HepG2 (cell line): ENCODE results near the gene PTPDC1. TPM values are rescaled to one million over a fixed set of nuclear protein-coding genes. Genes with fewer than 3 reads are reported as not detected.
A peak's percentile ranks its signal among the peaks of the same experiment; 100 is the strongest.

Experiments used
- ATAC-seq: fragments of 200-7000 bp; cut with Tn5 transposase; 3 replicates; pipeline ENCODE4 v1.9.1; 2020; ENCODE audit warnings: mild to moderate bottlenecking, moderate library complexity
- Bru-seq: library from RNA; stranded (reverse); fragments of 400-500 nt; gene quantifications from one replicate; lab custom pipeline; 2021; lab: Mats Ljungman, UMichigan
- BruChase-seq, 2 experiments: library from RNA; stranded (reverse); fragments of 400-500 nt; gene quantifications; one replicate each; lab custom pipeline; 2021; lab: Mats Ljungman, UMichigan
- BruUV-seq: library from RNA; stranded (reverse); fragments of 400-500 nt; replicated peaks from 2 replicates; lab custom pipeline; 2021; lab: Mats Ljungman, UMichigan
- CTCF ChIA-PET: fragments of 300-600 bp; formaldehyde crosslinking; extraction: SDS; loops from one replicate; lab custom pipeline; 2021; ENCODE audit warnings: low total read pairs, inconsistent platforms, low intra/inter-chr PET ratio; lab: Yijun Ruan, JAX
- POLR2A ChIA-PET: fragments of 350-600 bp; sonication (Branson Sonifier 250); formaldehyde crosslinking; loops from one replicate; lab custom pipeline; 2020; ENCODE audit warnings: antibody characterized with exemption, inconsistent platforms; lab: Yijun Ruan, JAX
- DNase-seq: peaks from one replicate; pipeline ENCODE4 v3.0.0-alpha.2; 2015; ENCODE audit warnings: low spot score
- FAIRE-seq: peaks from 3 replicates; lab custom pipeline; 2011; peaks lifted over from hg19 to GRCh38; lab: Jason Lieb, UNC
- H2AFZ ChIP-seq: one replicate; pipeline ENCODE4 v1.6.1; 2011; ENCODE audit warnings: low read length, inconsistent platforms
- H3K27ac ChIP-seq: fragments of 300-600 bp; 3 replicates; pipeline ENCODE4 v1.8.0; 2011; ENCODE audit warnings: mixed run types, mild to moderate bottlenecking, mixed read lengths, low read length, inconsistent platforms; ENCODE audit not compliant: insufficient read depth; ENCODE audit errors: extremely low read length
- H3K27me3 ChIP-seq, 2 experiments: fragments of 200-600 bp in 1 of 2; 2 replicates in 1 of 2; 3 replicates in 1 of 2; pipeline versions ENCODE4 v1.6.0 to v1.8.0; 2011; ENCODE audit warnings: low read length in 2 of 2, mild to moderate bottlenecking in 2 of 2, moderate library complexity in 2 of 2, inconsistent platforms in 1 of 2; ENCODE audit not compliant: insufficient read depth in 2 of 2, control insufficient read depth in 1 of 2
- H3K36me3 ChIP-seq, 2 experiments: fragments of 200-600 bp in 1 of 2; replicated peaks in 1 of 2; 2 replicates in 1 of 2; 3 replicates in 1 of 2; pipeline versions ENCODE4 v1.5.1 to v1.8.0; 2011; ENCODE audit warnings: low read length in 2 of 2, inconsistent platforms in 1 of 2; ENCODE audit not compliant: insufficient read depth in 2 of 2, control insufficient read depth in 1 of 2
- H3K4me1 ChIP-seq: 2 replicates; pipeline ENCODE4 v1.5.1; 2012; ENCODE audit warnings: low read length, inconsistent platforms; ENCODE audit not compliant: insufficient read depth
- H3K4me2 ChIP-seq: 2 replicates; pipeline ENCODE4 v1.6.0; 2011; ENCODE audit warnings: low read depth, low read length, inconsistent platforms
- H3K4me3 ChIP-seq, 3 experiments: fragments of 200-600 bp in 1 of 3; sonication (generic), shearing (Covaris generic) in 1 of 3; replicated peaks in 1 of 3; 2 replicates each; pipeline ENCODE4 v1.5.1; 2011 to 2016; ENCODE audit warnings: low read length in 3 of 3, inconsistent platforms in 2 of 3, low read depth in 2 of 3, mild to moderate bottlenecking in 2 of 3, control low read depth in 1 of 3, mixed read lengths in 1 of 3; ENCODE audit not compliant: insufficient read depth in 1 of 3
- H3K79me2 ChIP-seq: one replicate; pipeline ENCODE4 v1.6.1; 2011; ENCODE audit warnings: low read length, inconsistent platforms; ENCODE audit not compliant: insufficient read depth
- H3K9ac ChIP-seq: 2 replicates; pipeline ENCODE4 v1.6.0; 2011; ENCODE audit warnings: mild to moderate bottlenecking, low read depth, low read length, inconsistent platforms; ENCODE audit not compliant: insufficient read depth
- H3K9me3 ChIP-seq: 2 replicates; pipeline ENCODE4 v1.5.1; 2012; ENCODE audit warnings: mild to moderate bottlenecking, low read length
- H4K20me1 ChIP-seq: 2 replicates; pipeline ENCODE4 v1.6.0; 2011; ENCODE audit warnings: inconsistent platforms, mild to moderate bottlenecking, low read length, moderate library complexity; ENCODE audit not compliant: insufficient read depth
- ATF4 ChIP-seq, 2 experiments: fragments of 450-650 bp in 1 of 2; sonication (generic) in 1 of 2; formaldehyde crosslinking; IDR thresholded peaks; 2 replicates each; pipeline versions ENCODE4 v1.5.0 to v1.8.0; 2020 to 2022; ENCODE audit warnings: mild to moderate bottlenecking in 1 of 2, missing genetic modification reagents in 1 of 2
- CEBPB ChIP-seq: IDR thresholded peaks from 2 replicates; pipeline ENCODE4 v1.6.1; 2011; ENCODE audit warnings: low read depth, low read length, improper control_type of control experiment, borderline replicate concordance
- GABPB1 ChIP-seq: IDR thresholded peaks from 2 replicates; pipeline ENCODE4 v1.6.1; 2016; ENCODE audit warnings: mild to moderate bottlenecking, missing genetic modification reagents, moderate library complexity, missing compliant biosample characterization
- HNRNPH1 ChIP-seq: fragments of 200-400 bp; formaldehyde crosslinking; optimal IDR thresholded peaks from 2 replicates; pipeline ENCODE3; 2017; ENCODE audit warnings: mild to moderate bottlenecking, low read depth, low read length
- RFX1 ChIP-seq: fragments of 450-650 bp; IDR thresholded peaks from 2 replicates; pipeline ENCODE4 v1.6.1; 2017
- RFX3 ChIP-seq: IDR thresholded peaks from 2 replicates; pipeline ENCODE4 v1.6.1; 2016; ENCODE audit warnings: missing biosample characterization, missing genetic modification reagents
- ZBTB33 ChIP-seq: sonication (generic); formaldehyde crosslinking; IDR thresholded peaks from 2 replicates; pipeline ENCODE4 v1.4.0; 2020; ENCODE audit warnings: missing genetic modification reagents
- ZNF138 ChIP-seq: sonication (generic); formaldehyde crosslinking; IDR thresholded peaks from 2 replicates; pipeline ENCODE4 v1.5.0; 2020; ENCODE audit warnings: mild to moderate bottlenecking, low read depth, missing genetic modification reagents
- WGBS: methylation state at CpG from one replicate; pipeline ENCODE4 v1.1.6; 2017; ENCODE audit warnings: low lambda C conversion rate; 5-methylcytosine and 5-hydroxymethylcytosine counted together
- in situ Hi-C: cut with HindIII; loops from 2 replicates; pipeline ENCODE4 v1.10.0; 2017; ENCODE audit warnings: low pct_unique_long_range_greater_than_20kb; ENCODE audit not compliant: extremely low pct_ligation_motif_present
- intact Hi-C: fragments of 100-400 bp; cut with micrococcal nuclease; formaldehyde crosslinking; loops from one replicate; pipeline ENCODE4 v1.10.0; 2022; ENCODE audit not compliant: unreplicated experiment
- long read RNA-seq, 2 experiments: library from RNA in 1 of 2; library from polyadenylated mRNA in 1 of 2; stranded (forward) in 1 of 2; unstranded in 1 of 2; transcript quantifications; one replicate each; pipeline ENCODE4 v2.0.0, GENCODE V29; 2019 to 2022
- polyA minus RNA-seq, 3 experiments: library from RNA; depleted of rRNA, polyadenylated mRNA; stranded (reverse); fragments of >200 nt; gene quantifications; 2 replicates each; pipeline ENCODE4 v1.2.3, GENCODE V29; 2011; ENCODE audit warnings: low replicate concordance in 1 of 3
- polyA plus RNA-seq, 8 experiments: library from polyadenylated mRNA; depleted of rRNA in 3 of 8; stranded (reverse) in 7 of 8; unstranded in 1 of 8; fragments of >200 nt; fragmentation: Illumina TruSeq in 4 of 8; extraction: Trizol in 4 of 8; gene quantifications; 2 replicates each; pipeline versions ENCODE4 v1.2.1 to v1.2.3, GENCODE V29; 2011 to 2016; ENCODE audit warnings: low read depth in 4 of 8, missing spikeins in 1 of 8, mixed read lengths in 1 of 8; ENCODE audit not compliant: insufficient read depth in 1 of 8
- total RNA-seq, 5 experiments: library from RNA; depleted of rRNA; stranded (reverse); fragments of >200 nt; fragmentation: Illumina TruSeq; extraction: Trizol; gene quantifications; 2 replicates each; pipeline ENCODE4 v1.2.3, GENCODE V29; 2016; ENCODE audit warnings: low read depth in 1 of 5

The PTPDC1 gene
- total RNA-seq (2016; rRNA removed; fragmentation: Illumina TruSeq; extraction: Trizol), result 5.2 and 6.1 TPM in 2 replicates
- 2.1 and 2.6 TPM in 2 replicates for total RNA-seq (2016; cell fraction: cytosol; rRNA removed; fragmentation: Illumina TruSeq; extraction: Trizol; ENCODE audit: low read depth)
- total RNA-seq (2016; cell fraction: insoluble cytoplasmic fraction; rRNA removed; fragmentation: Illumina TruSeq; extraction: Trizol), result 4.5 and 6.2 TPM in 2 replicates
- 4.3 and 4.6 TPM in 2 replicates for total RNA-seq (2016; cell fraction: membrane; rRNA removed; fragmentation: Illumina TruSeq; extraction: Trizol)
- 14.0 and 15.5 TPM in 2 replicates for total RNA-seq (2016; cell fraction: nucleus; rRNA removed; fragmentation: Illumina TruSeq; extraction: Trizol)
- 6.9 and 8.6 TPM in 2 replicates for polyA plus RNA-seq (2011; rRNA removed)
- polyA plus RNA-seq (2011; cell fraction: cytosol; rRNA removed), result 2.7 and 3.2 TPM in 2 replicates
- polyA plus RNA-seq (2011; cell fraction: nucleus; rRNA removed), result 18.2 and 19.4 TPM in 2 replicates
- 3.9 and 4.0 TPM in 2 replicates for polyA plus RNA-seq (2012)
- 0.62 and 0.63 TPM in 2 replicates for polyA plus RNA-seq (2016; cell fraction: cytosol; fragmentation: Illumina TruSeq; extraction: Trizol; ENCODE audit: low read depth)
- 3.2 and 3.6 TPM in 2 replicates for polyA plus RNA-seq (2016; cell fraction: insoluble cytoplasmic fraction; fragmentation: Illumina TruSeq; extraction: Trizol; ENCODE audit: low read depth)
- polyA plus RNA-seq (2016; cell fraction: membrane; fragmentation: Illumina TruSeq; extraction: Trizol; ENCODE audit: low read depth), result 1.7 and 2.0 TPM in 2 replicates
- 16.3 and 16.6 TPM in 2 replicates for polyA plus RNA-seq (2016; cell fraction: nucleus; fragmentation: Illumina TruSeq; extraction: Trizol; ENCODE audit: insufficient read depth, low read depth)
- polyA minus RNA-seq (2011; rRNA and poly(A)+ RNA removed; ENCODE audit: low replicate concordance), result 8.4 and 10.0 TPM in 2 replicates
- polyA minus RNA-seq (2011; cell fraction: cytosol; rRNA and poly(A)+ RNA removed), result 3.9 and 4.9 TPM in 2 replicates
- polyA minus RNA-seq (2011; cell fraction: nucleus; rRNA and poly(A)+ RNA removed), result 28.6 and 30.5 TPM in 2 replicates
- Bru-seq, nascent RNA, result percentile 63 among the genes with signal in this experiment
- percentile 61 among the genes with signal in this experiment for BruChase-seq, experiment 1, labeled RNA remaining after a 6-hour chase
- BruChase-seq, experiment 2, labeled RNA remaining after a 2-hour chase, result percentile 65 among the genes with signal in this experiment
- long read RNA-seq, experiment 1, result 0 reads
- long read RNA-seq, experiment 2, partial matches to known transcripts, result 0 of 6 reads
- long read RNA-seq, experiment 2, other reads (novel, unspliced or antisense), result 6 of 6 reads

GRCh38 chr9:94084314-94084713 lies at the start of gene PTPDC1:
Gene PTPDC1 (plus strand): TSS chr9:94084464. CDS start chr9:94084531, 67 bp downstream.
- ChIA-PET POLR2A (interaction anchor here (1.8 kb wide), 1 partner anchor 82 kb away, joined by 6 read pairs; no protein-coding TSS in a partner anchor), CTCF (no interaction called here)
- peaks cover 0 to 6% of the 10 kb centered on the region in 2 experiments; a peak in 2 of 5 replicates for H3K36me3 ChIP-seq
- no peak for FAIRE-seq
- no TSS peak for BruUV-seq
- no peaks in the 10 kb centered on the region for H3K9me3 ChIP-seq
- no peak within 1 kb of the TSS for H2AFZ ChIP-seq
- WGBS, result 97% methylated on average over 14 of the region's 14 CpGs
- intact Hi-C loops, result no loop called here
- DNase-seq, result peak; percentile 35
- TF ChIP-seq ZBTB33 (CRISPR knock-in tag) (peak; percentile 34; the same call in 1 of the 2 replicates), RFX3 (peak; percentile 54; the same call in 1 of the 2 replicates), HNRNPH1 (no peak), RFX1 (peak; percentile 37; the same call in 1 of the 2 replicates), ZNF138 (CRISPR knock-in tag) (no peak), CEBPB (peak; percentile 18; the same call in 1 of the 2 replicates), GABPB1 (peak; percentile 18; the same call in 1 of the 2 replicates), ATF4 (CRISPR knock-in tag; IDR thresholded peaks at IDR 0.05) (peak in 1 of 2 experiments; percentile 86; a peak in 2 of 4 replicates)
- H3K79me2 ChIP-seq, result no peaks in the 10 kb centered on the region
- peaks cover 19% of the 10 kb centered on the region for H3K4me1 ChIP-seq
- no peaks in the 10 kb centered on the region for H3K27me3 ChIP-seq
- no peak within 1 kb of the TSS for H3K9ac ChIP-seq
- in situ Hi-C loops, result no loop called here
- H3K27ac ChIP-seq, result peak within 1 kb of the TSS; percentile 13
- no peak within 1 kb of the TSS for H3K4me3 ChIP-seq
- no peak within 1 kb of the TSS for H3K4me2 ChIP-seq
- no peak for ATAC-seq
- no peaks in the 10 kb centered on the region for H4K20me1 ChIP-seq
